ENCODE results near the gene SAMD3.

DNA sequence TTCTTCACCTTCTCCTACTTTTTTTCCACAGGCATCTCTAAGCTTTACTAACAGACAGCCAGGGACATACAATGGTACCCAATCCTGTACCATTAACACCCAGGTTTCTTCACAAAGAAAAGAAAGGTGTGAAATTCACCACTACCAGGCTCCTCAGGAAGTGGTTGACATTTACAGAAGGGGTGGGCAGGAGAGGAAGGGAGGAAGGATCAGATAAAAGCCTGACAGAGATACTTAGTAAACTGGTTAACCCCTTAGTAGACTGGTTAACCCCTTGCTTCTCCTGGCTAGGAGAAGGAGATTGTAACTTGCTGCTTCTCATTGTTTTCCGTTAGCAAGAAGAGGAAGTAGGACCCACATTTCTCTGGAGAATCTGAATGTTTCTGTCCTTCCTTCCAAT, 7.2 kb downstream of the SAMD3 start:
- TF ChIP-seq, protein P1, sequence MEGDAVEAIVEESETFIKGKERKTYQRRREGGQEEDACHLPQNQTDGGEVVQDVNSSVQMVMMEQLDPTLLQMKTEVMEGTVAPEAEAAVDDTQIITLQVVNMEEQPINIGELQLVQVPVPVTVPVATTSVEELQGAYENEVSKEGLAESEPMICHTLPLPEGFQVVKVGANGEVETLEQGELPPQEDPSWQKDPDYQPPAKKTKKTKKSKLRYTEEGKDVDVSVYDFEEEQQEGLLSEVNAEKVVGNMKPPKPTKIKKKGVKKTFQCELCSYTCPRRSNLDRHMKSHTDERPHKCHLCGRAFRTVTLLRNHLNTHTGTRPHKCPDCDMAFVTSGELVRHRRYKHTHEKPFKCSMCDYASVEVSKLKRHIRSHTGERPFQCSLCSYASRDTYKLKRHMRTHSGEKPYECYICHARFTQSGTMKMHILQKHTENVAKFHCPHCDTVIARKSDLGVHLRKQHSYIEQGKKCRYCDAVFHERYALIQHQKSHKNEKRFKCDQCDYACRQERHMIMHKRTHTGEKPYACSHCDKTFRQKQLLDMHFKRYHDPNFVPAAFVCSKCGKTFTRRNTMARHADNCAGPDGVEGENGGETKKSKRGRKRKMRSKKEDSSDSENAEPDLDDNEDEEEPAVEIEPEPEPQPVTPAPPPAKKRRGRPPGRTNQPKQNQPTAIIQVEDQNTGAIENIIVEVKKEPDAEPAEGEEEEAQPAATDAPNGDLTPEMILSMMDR (IDR thresholded peaks at IDR 0.05) = no peak
- TF ChIP-seq POLR2A (IDR thresholded peaks at IDR 0.05) = no peak
